Endothelial cell of umbilical vein (primary cell): ENCODE measurements around the gene AKNA. TPM values are rescaled to one million over a fixed set of nuclear protein-coding genes. Genes with fewer than 3 reads are reported as not detected.

ENCODE experiments used
- BruUV-seq: library from RNA; stranded (reverse); fragments of 400-500 nt; replicated peaks from 2 replicates; lab custom pipeline; 2021; lab: Mats Ljungman, UMichigan
- CTCF ChIA-PET: fragments of 300-600, 350-600 bp; sonication (Branson Sonifier 250); formaldehyde crosslinking; loops from one replicate; lab custom pipeline; 2021; ENCODE audit warnings: antibody characterized with exemption, inconsistent platforms; lab: Charles Lee
- POLR2A ChIA-PET: fragments of 300-600, 350-600 bp; sonication (Branson Sonifier 250); formaldehyde crosslinking; loops from one replicate; lab custom pipeline; 2021; ENCODE audit warnings: antibody characterized with exemption, inconsistent platforms; lab: Charles Lee
- DNase-seq: peaks from one replicate; pipeline ENCODE4 v3.0.0-alpha.2; 2011; ENCODE audit warnings: low read depth, low spot score
- FAIRE-seq: peaks from 2 replicates; lab custom pipeline; 2011; peaks lifted over from hg19 to GRCh38; lab: Jason Lieb, UNC
- H2AFZ ChIP-seq: 2 replicates; pipeline ENCODE4 v1.6.0; 2012; ENCODE audit warnings: low read depth, low read length, control low read depth, inconsistent platforms
- H3K27ac ChIP-seq: 2 replicates; pipeline ENCODE4 v1.5.1; 2011; ENCODE audit warnings: low read depth, mild to moderate bottlenecking, control low read depth, low read length, moderate library complexity; ENCODE audit not compliant: insufficient read depth
- H3K27me3 ChIP-seq, 2 experiments: 2 replicates each; pipeline versions ENCODE4 v1.6.0 to v1.6.1; 2011; ENCODE audit warnings: low read length in 2 of 2, mixed read lengths in 1 of 2; ENCODE audit not compliant: control insufficient read depth in 2 of 2, insufficient read depth in 2 of 2
- H3K36me3 ChIP-seq, 2 experiments: 2 replicates in 1 of 2; 3 replicates in 1 of 2; pipeline ENCODE4 v1.5.1; 2011; ENCODE audit warnings: low read length in 2 of 2, mild to moderate bottlenecking in 1 of 2, moderate library complexity in 1 of 2; ENCODE audit not compliant: control insufficient read depth in 2 of 2, insufficient read depth in 2 of 2; ENCODE audit errors: extremely low read depth in 1 of 2
- H3K4me1 ChIP-seq: 3 replicates; pipeline ENCODE4 v1.5.1; 2011; ENCODE audit warnings: mild to moderate bottlenecking, low read length; ENCODE audit not compliant: control insufficient read depth, insufficient read depth; ENCODE audit errors: extremely low read depth
- H3K4me2 ChIP-seq: 2 replicates; pipeline ENCODE4 v1.6.1; 2011; ENCODE audit warnings: low read length, control low read depth, mixed read lengths; ENCODE audit not compliant: insufficient read depth
- H3K4me3 ChIP-seq, 3 experiments: fragments of 200-600 bp in 1 of 3; sonication (generic), shearing (Covaris generic) in 1 of 3; replicated peaks in 1 of 3; 2 replicates each; pipeline ENCODE4 v1.5.1; 2011 to 2016; ENCODE audit warnings: control low read depth in 3 of 3, low read length in 3 of 3, mild to moderate bottlenecking in 2 of 3, inconsistent platforms in 1 of 3, low read depth in 1 of 3, moderate library complexity in 1 of 3; ENCODE audit not compliant: insufficient read depth in 1 of 3
- H3K79me2 ChIP-seq: 2 replicates; pipeline ENCODE4 v1.6.0; 2012; ENCODE audit warnings: low read length, inconsistent platforms; ENCODE audit not compliant: control insufficient read depth, insufficient read depth
- H3K9ac ChIP-seq: replicated peaks from 2 replicates; pipeline ENCODE3; 2011; ENCODE audit warnings: low read length, control low read depth; ENCODE audit not compliant: insufficient read depth; ENCODE audit errors: extremely low read depth
- H3K9me1 ChIP-seq: replicated peaks from 3 replicates; pipeline ENCODE4 v1.6.0; 2011; ENCODE audit warnings: mild to moderate bottlenecking, low read length; ENCODE audit not compliant: control insufficient read depth, insufficient read depth; ENCODE audit errors: extremely low read depth
- H3K9me3 ChIP-seq: replicated peaks from 2 replicates; pipeline ENCODE4 v1.5.1; 2012; ENCODE audit warnings: low read length, inconsistent platforms; ENCODE audit not compliant: control insufficient read depth, insufficient read depth
- H4K20me1 ChIP-seq: replicated peaks from 2 replicates; pipeline ENCODE3; 2011; ENCODE audit warnings: mild to moderate bottlenecking, low read length; ENCODE audit not compliant: control insufficient read depth, insufficient read depth; ENCODE audit errors: extremely low read depth
- EZH2 ChIP-seq: IDR thresholded peaks from 2 replicates; pipeline ENCODE4 v1.6.1; 2012; ENCODE audit warnings: borderline replicate concordance, low read depth, mild to moderate bottlenecking, moderate library complexity, low read length, inconsistent platforms; ENCODE audit not compliant: severe bottlenecking
- FOS ChIP-seq: IDR thresholded peaks from 2 replicates; pipeline ENCODE4 v1.6.1; 2011; ENCODE audit warnings: mild to moderate bottlenecking, low read length, moderate library complexity, borderline replicate concordance; ENCODE audit not compliant: insufficient read depth
- GATA2 ChIP-seq: IDR thresholded peaks from 2 replicates; pipeline ENCODE4 v1.7.0; 2011; ENCODE audit warnings: low read depth, mild to moderate bottlenecking, moderate library complexity, mixed read lengths, low read length; ENCODE audit not compliant: insufficient read length, insufficient read depth
- JUN ChIP-seq: IDR thresholded peaks from 2 replicates; pipeline ENCODE4 v1.6.1; 2011; ENCODE audit warnings: borderline replicate concordance, low read depth; ENCODE audit not compliant: insufficient read length, insufficient read depth
- MYC ChIP-seq: IDR thresholded peaks from one replicate; pipeline ENCODE4 v1.6.1; 2011; ENCODE audit warnings: mild to moderate bottlenecking, low read depth, low read length
- POLR2A ChIP-seq: IDR thresholded peaks from 2 replicates; pipeline ENCODE4 v1.6.1; 2012; ENCODE audit warnings: low read depth, mild to moderate bottlenecking, control low read depth, low read length
- POLR2AphosphoS5 ChIP-seq: IDR thresholded peaks from 2 replicates; pipeline ENCODE4 v1.6.1; 2012; ENCODE audit warnings: low read depth, mild to moderate bottlenecking, control low read depth, low read length, moderate library complexity; ENCODE audit not compliant: insufficient read depth
- dilution Hi-C: fragments of 300-500 bp; cut with MboI; formaldehyde crosslinking; loops from one replicate; pipeline ENCODE4 v1.15.0; 2019; ENCODE audit warnings: low sequenced_read_pairs; ENCODE audit not compliant: extremely low pct_ligation_motif_present
- intact Hi-C: fragments of 100-400 bp; cut with micrococcal nuclease; formaldehyde crosslinking; loops from one replicate; pipeline ENCODE4 v1.10.0; 2022
- polyA plus RNA-seq, 4 experiments: library from polyadenylated mRNA; depleted of rRNA in 3 of 4; stranded (reverse) in 3 of 4; unstranded in 1 of 4; fragments of >200 nt; gene quantifications; 2 replicates each; pipeline versions ENCODE4 v1.2.1 to v1.2.3, GENCODE V29; 2011 to 2012; ENCODE audit warnings: missing spikeins in 1 of 4
- total RNA-seq: library from RNA; stranded (reverse); gene quantifications from 2 replicates; pipeline ENCODE4 v1.2.3, GENCODE V29; 2021
- TF ChIP-seq, protein P1 (sequence below), 2 donors: IDR thresholded peaks; 1 replicate in 1 of 2; 2 replicates in 1 of 2; pipeline ENCODE4 v1.5.1; 2011; ENCODE audit warnings: low read length in 2 of 2, mild to moderate bottlenecking in 2 of 2, moderate library complexity in 2 of 2, control low read depth in 1 of 2, inconsistent platforms in 1 of 2, low read depth in 1 of 2; ENCODE audit not compliant: insufficient read depth in 1 of 2; ENCODE audit errors: extremely low read depth in 1 of 2
- TF ChIP-seq, protein P2 (sequence below): IDR thresholded peaks from 2 replicates; pipeline ENCODE4 v1.6.1; 2011; ENCODE audit not compliant: insufficient read depth, insufficient read length

AKNA gene
- total and polyA plus RNA-seq, 2 donors (not counting 3 experiments of a cell fraction or from before 2014, with no cell fraction given), result 11.3 to 22.4 TPM

- no peak overlapping the region for H2AFZ ChIP-seq
- H3K36me3 ChIP-seq, result no peaks in the 10 kb centered on the region
- no peak for DNase-seq
- ChIA-PET POLR2A (no interaction called here), CTCF (interaction anchor here (3.4 kb wide), 1 partner anchor 210 kb away, joined by 12 read pairs; no protein-coding TSS in a partner anchor)
- intact Hi-C loops (no loop called here), dilution Hi-C loops (no loop called here)
- H3K9me3 ChIP-seq, result no peaks in the 10 kb centered on the region
- no peak overlapping the region for H3K4me3 ChIP-seq
- no TSS peak for BruUV-seq
- TF ChIP-seq GATA2 (no peak), EZH2 (no peak), JUN (no peak), POLR2A (no peak), POLR2AphosphoS5 (no peak), MYC (no peak), FOS (no peak)
- TF ChIP-seq, protein P1, sequence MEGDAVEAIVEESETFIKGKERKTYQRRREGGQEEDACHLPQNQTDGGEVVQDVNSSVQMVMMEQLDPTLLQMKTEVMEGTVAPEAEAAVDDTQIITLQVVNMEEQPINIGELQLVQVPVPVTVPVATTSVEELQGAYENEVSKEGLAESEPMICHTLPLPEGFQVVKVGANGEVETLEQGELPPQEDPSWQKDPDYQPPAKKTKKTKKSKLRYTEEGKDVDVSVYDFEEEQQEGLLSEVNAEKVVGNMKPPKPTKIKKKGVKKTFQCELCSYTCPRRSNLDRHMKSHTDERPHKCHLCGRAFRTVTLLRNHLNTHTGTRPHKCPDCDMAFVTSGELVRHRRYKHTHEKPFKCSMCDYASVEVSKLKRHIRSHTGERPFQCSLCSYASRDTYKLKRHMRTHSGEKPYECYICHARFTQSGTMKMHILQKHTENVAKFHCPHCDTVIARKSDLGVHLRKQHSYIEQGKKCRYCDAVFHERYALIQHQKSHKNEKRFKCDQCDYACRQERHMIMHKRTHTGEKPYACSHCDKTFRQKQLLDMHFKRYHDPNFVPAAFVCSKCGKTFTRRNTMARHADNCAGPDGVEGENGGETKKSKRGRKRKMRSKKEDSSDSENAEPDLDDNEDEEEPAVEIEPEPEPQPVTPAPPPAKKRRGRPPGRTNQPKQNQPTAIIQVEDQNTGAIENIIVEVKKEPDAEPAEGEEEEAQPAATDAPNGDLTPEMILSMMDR (IDR thresholded peaks at IDR 0.05; ENCODE audit: extremely low read depth in 1 of 2, insufficient read depth in 1 of 2, low read depth in 1 of 2, low read length in 2 of 2), result no peak
- TF ChIP-seq, protein P2, sequence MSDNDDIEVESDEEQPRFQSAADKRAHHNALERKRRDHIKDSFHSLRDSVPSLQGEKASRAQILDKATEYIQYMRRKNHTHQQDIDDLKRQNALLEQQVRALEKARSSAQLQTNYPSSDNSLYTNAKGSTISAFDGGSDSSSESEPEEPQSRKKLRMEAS, result no peak
- no peaks in the 10 kb centered on the region for H3K9me1 ChIP-seq
- peaks cover 0 to 5% of the 10 kb centered on the region in 2 experiments for H3K27me3 ChIP-seq
- FAIRE-seq, result no peak
- H3K4me2 ChIP-seq, result no peak overlapping the region
- no peak overlapping the region for H3K27ac ChIP-seq
- H3K79me2 ChIP-seq, result no peaks in the 10 kb centered on the region
- no peaks in the 10 kb centered on the region for H3K4me1 ChIP-seq
- no peak overlapping the region for H3K9ac ChIP-seq
- no peaks in the 10 kb centered on the region for H4K20me1 ChIP-seq
Observed at GRCh38 chr9:114317665-114318357, 70.0 kb downstream of the AKNA start.
